Bronchial epithelial cell (primary cell): ENCODE data around the gene LDLRAD4. TPM values are rescaled to one million over a fixed set of nuclear protein-coding genes. Genes with fewer than 3 reads are reported as not detected.

Experiments used
- DNase-seq: peaks from one replicate; pipeline ENCODE4 v3.0.0-alpha.2; 2010; ENCODE audit warnings: low read depth
- FAIRE-seq: peaks from 2 replicates; lab custom pipeline; 2011; peaks lifted over from hg19 to GRCh38; lab: Jason Lieb, UNC
- H3K27me3 ChIP-seq: 2 replicates; pipeline ENCODE4 v1.5.1; 2011; ENCODE audit warnings: low read length; ENCODE audit not compliant: control insufficient read depth, insufficient read depth
- H3K36me3 ChIP-seq: 2 replicates; pipeline ENCODE4 v1.5.1; 2011; ENCODE audit warnings: low read length; ENCODE audit not compliant: control insufficient read depth, insufficient read depth
- H3K4me3 ChIP-seq: 2 replicates; pipeline ENCODE4 v1.5.1; 2011; ENCODE audit warnings: mild to moderate bottlenecking, low read depth, low read length, control low read depth
- CTCF ChIP-seq: IDR thresholded peaks from 2 replicates; pipeline ENCODE4 v1.5.1; 2011; ENCODE audit warnings: mild to moderate bottlenecking, moderate library complexity, low read length, control low read depth, inconsistent platforms; ENCODE audit not compliant: insufficient read depth, severe bottlenecking
- total RNA-seq: library from RNA; depleted of rRNA; stranded (reverse); fragments of >200 nt; gene quantifications from 2 replicates; pipeline ENCODE4 v1.2.1, GENCODE V29; 2014

Gene LDLRAD4
- total RNA-seq, 1 donor from 2014 or later, result not detected

GRCh38 chr18:13262839-13263691, 44.5 kb downstream of the LDLRAD4 start:
- FAIRE-seq, result no peak
- H3K4me3 ChIP-seq, result no peak overlapping the region
- no peak for TF ChIP-seq CTCF
- H3K36me3 ChIP-seq, result no peaks in the 10 kb centered on the region
- H3K27me3 ChIP-seq, result no peaks in the 10 kb centered on the region
- DNase-seq, result no peak

GRCh38 chr18:13264091-13265007, 45.8 kb downstream of the LDLRAD4 start:
- H3K36me3 ChIP-seq, result no peaks in the 10 kb centered on the region
- no peak for TF ChIP-seq CTCF
- H3K4me3 ChIP-seq, result no peak overlapping the region
- H3K27me3 ChIP-seq, result no peaks in the 10 kb centered on the region
- DNase-seq (no peak), FAIRE-seq (no peak)

GRCh38 chr18:13265008-13265910, 46.7 kb downstream of the LDLRAD4 start:
- TF ChIP-seq CTCF, result no peak
- no peaks in the 10 kb centered on the region for H3K27me3 ChIP-seq
- H3K4me3 ChIP-seq, result no peak overlapping the region
- H3K36me3 ChIP-seq, result no peaks in the 10 kb centered on the region
- FAIRE-seq (no peak), DNase-seq (no peak)

GRCh38 chr18:13265911-13266217, 47.3 kb downstream of the LDLRAD4 start:
- no peak for TF ChIP-seq CTCF

GRCh38 chr18:13266218-13267100, 47.9 kb downstream of the LDLRAD4 start:
- no peaks in the 10 kb centered on the region for H3K36me3 ChIP-seq
- FAIRE-seq, result no peak
- no peak overlapping the region for H3K4me3 ChIP-seq
- no peaks in the 10 kb centered on the region for H3K27me3 ChIP-seq
- TF ChIP-seq CTCF, result no peak
- DNase-seq, result no peak

More at GRCh38 chr18:13265911-13266217, 47.3 kb downstream of the LDLRAD4 start:
- Histone ChIP-seq H3K27me3 (no peaks in the 10 kb centered on the region), H3K4me3 (no peak overlapping the region), H3K36me3 (no peaks in the 10 kb centered on the region)
- FAIRE-seq (no peak), DNase-seq (no peak)
